ENCODE results near the gene TMEM145.

The TMEM145 gene

DNA sequence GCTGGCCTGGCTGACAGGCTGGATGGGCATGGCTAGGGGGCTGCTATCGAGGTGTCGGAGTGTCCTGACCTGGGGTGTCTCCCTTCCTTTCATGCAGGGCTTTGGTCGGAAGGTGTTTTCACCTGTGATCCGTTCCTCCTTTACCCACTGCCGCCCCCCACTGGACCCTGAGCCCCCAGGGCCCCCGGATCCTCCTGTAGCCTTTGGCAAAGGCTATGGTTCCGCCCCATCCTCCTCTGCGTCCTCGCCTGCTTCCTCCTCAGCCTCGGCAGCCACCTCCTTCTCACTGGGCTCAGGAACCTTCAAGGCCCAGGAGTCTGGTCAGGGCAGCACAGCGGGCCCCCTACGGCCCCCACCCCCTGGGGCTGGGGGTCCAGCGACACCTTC, 23.0 kb upstream of the TMEM145 start:
- H3K27ac ChIP-seq: no peak overlapping the region
- intact Hi-C loops (cut with DNase I; ENCODE audit: low total_unique reads): loop anchor here (10.0 kb wide), 1 partner anchor 155 kb away; the partner anchor contains the start of gene POU2F2
- no peak for DNase-seq
- H3K27me3 ChIP-seq: no peaks in the 10 kb centered on the region
- peaks cover 0 to 19% (median 19%) of the 10 kb centered on the region in 4 donors for H3K4me1 ChIP-seq
- no peaks in the 10 kb centered on the region for H3K9me3 ChIP-seq
- TF ChIP-seq, protein P1, sequence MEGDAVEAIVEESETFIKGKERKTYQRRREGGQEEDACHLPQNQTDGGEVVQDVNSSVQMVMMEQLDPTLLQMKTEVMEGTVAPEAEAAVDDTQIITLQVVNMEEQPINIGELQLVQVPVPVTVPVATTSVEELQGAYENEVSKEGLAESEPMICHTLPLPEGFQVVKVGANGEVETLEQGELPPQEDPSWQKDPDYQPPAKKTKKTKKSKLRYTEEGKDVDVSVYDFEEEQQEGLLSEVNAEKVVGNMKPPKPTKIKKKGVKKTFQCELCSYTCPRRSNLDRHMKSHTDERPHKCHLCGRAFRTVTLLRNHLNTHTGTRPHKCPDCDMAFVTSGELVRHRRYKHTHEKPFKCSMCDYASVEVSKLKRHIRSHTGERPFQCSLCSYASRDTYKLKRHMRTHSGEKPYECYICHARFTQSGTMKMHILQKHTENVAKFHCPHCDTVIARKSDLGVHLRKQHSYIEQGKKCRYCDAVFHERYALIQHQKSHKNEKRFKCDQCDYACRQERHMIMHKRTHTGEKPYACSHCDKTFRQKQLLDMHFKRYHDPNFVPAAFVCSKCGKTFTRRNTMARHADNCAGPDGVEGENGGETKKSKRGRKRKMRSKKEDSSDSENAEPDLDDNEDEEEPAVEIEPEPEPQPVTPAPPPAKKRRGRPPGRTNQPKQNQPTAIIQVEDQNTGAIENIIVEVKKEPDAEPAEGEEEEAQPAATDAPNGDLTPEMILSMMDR (IDR thresholded peaks at IDR 0.05): no peak
- H3K36me3 ChIP-seq: peaks cover 52 to 88% (median 84%) of the 10 kb centered on the region in 3 donors
- no peak overlapping the region for H3K4me3 ChIP-seq

DNA sequence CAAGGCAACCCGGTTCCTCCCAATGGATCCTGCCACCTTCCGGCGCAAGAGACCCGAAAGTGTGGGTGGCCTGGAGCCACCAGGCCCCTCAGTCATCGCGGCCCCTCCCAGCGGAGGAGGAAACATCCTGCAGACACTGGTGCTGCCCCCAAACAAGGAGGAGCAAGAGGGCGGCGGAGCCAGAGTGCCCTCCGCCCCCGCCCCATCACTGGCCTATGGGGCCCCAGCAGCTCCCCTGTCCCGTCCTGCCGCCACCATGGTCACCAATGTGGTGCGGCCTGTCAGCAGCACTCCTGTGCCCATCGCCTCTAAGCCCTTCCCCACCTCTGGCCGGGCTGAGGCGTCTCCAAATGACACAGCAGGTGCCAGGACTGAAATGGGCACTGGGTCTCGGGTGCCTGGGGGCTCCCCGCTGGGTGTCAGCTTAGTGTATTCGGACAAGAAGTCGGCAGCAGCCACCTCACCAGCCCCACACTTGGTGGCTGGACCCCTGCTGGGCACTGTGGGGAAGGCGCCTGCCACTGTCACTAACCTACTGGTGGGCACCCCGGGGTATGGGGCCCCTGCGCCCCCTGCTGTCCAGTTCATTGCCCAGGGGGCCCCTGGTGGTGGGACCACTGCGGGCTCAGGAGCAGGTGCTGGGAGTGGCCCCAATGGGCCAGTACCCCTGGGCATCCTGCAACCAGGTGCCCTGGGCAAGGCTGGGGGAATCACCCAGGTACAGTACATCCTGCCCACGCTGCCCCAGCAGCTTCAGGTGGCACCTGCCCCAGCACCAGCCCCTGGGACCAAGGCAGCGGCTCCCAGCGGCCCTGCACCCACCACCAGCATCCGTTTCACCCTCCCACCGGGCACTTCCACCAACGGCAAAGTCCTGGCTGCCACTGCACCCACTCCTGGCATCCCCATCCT, 22.3 kb upstream of the TMEM145 start:
- no peak for DNase-seq

GRCh38 chr19:42291435-42291810, 21.7 kb upstream of the TMEM145 start:
- TF ChIP-seq, protein P1 (IDR thresholded peaks at IDR 0.05): no peak
- Histone ChIP-seq H3K4me3 (no peak overlapping the region), H3K9me3 (no peaks in the 10 kb centered on the region), H3K36me3 (peaks cover 52 to 95% (median 85%) of the 10 kb centered on the region in 3 donors), H3K4me1 (peaks cover 0 to 9% (median 6%) of the 10 kb centered on the region in 4 donors), H3K27ac (no peak overlapping the region), H3K27me3 (no peaks in the 10 kb centered on the region)
- DNase-seq: no peak
- intact Hi-C loops (cut with DNase I; ENCODE audit: low total_unique reads): loop anchor here (10.0 kb wide), 1 partner anchor 157 kb away; the partner anchor contains the start of gene POU2F2

More for the DNA sequence above, 22.3 kb upstream of the TMEM145 start:
- Histone ChIP-seq H3K27me3 (no peaks in the 10 kb centered on the region), H3K4me1 (peaks cover 0 to 13% (median 13%) of the 10 kb centered on the region in 4 donors), H3K9me3 (no peaks in the 10 kb centered on the region), H3K36me3 (peaks cover 52 to 95% (median 85%) of the 10 kb centered on the region in 3 donors), H3K27ac (no peak overlapping the region), H3K4me3 (no peak overlapping the region)
- intact Hi-C loops (cut with DNase I; ENCODE audit: low total_unique reads): loop anchor here (10.0 kb wide), 1 partner anchor 156 kb away; the partner anchor contains the start of gene POU2F2
- TF ChIP-seq, protein P1 (IDR thresholded peaks at IDR 0.05): peak; percentile 18 to 24

GRCh38 chr19:42292042-42292960, 20.8 kb upstream of the TMEM145 start:
- H3K27ac ChIP-seq: no peak overlapping the region
- H3K4me1 ChIP-seq: peaks cover 0 to 3% (median 0%) of the 10 kb centered on the region in 4 donors
- H3K36me3 ChIP-seq: peaks cover 52 to 86% (median 79%) of the 10 kb centered on the region in 3 donors
- no peaks in the 10 kb centered on the region for H3K9me3 ChIP-seq
- no peak overlapping the region for H3K4me3 ChIP-seq
- DNase-seq: peak in 1 of 2 donors; percentile 68
- H3K27me3 ChIP-seq: no peaks in the 10 kb centered on the region
- intact Hi-C loops (cut with DNase I; ENCODE audit: low total_unique reads): loop anchor here (10.0 kb wide), 1 partner anchor 158 kb away; the partner anchor contains the start of gene POU2F2
- TF ChIP-seq, protein P1 (IDR thresholded peaks at IDR 0.05): no peak

DNA sequence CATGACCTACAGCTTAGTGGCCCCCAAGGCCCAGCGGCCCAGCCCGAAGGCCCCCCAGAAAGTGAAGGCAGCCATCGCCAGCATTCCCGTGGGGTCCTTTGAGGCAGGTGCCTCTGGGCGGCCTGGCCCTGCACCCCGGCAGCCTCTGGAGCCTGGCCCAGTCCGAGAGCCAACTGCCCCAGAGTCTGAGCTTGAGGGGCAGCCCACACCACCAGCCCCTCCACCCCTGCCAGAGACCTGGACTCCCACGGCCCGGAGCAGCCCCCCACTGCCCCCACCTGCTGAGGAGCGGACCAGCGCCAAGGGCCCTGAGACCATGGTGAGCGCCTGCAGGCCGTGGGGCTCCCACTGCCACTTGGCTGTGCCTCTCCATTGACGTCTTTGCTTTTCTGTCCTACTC, 20.1 kb upstream of the TMEM145 start:
- no peak overlapping the region for H3K4me3 ChIP-seq
- no peak for DNase-seq
- no peak overlapping the region for H3K27ac ChIP-seq
- TF ChIP-seq, protein P1 (IDR thresholded peaks at IDR 0.05): no peak
- intact Hi-C loops (cut with DNase I; ENCODE audit: low total_unique reads): loop anchor here (10.0 kb wide), 1 partner anchor 158 kb away; the partner anchor contains the start of gene POU2F2
- peaks cover 46 to 80% (median 72%) of the 10 kb centered on the region in 3 donors for H3K36me3 ChIP-seq
- peaks cover 0 to 3% (median 0%) of the 10 kb centered on the region in 4 donors for H3K4me1 ChIP-seq
- H3K9me3 ChIP-seq: no peaks in the 10 kb centered on the region
- no peaks in the 10 kb centered on the region for H3K27me3 ChIP-seq

Data from tibial artery (tissue), 4 donors.